Urothelium cell line (cell line): ENCODE measurements around the gene ZNF275.
"Not testable (repeated sequence)": the region's sequence is repeated elsewhere in the genome, so short reads cannot be mapped to it uniquely, and the experiment has no call there.

Experiments used
- DNase-seq: peaks from one replicate; pipeline ENCODE4 v3.0.0; 2011; ENCODE audit warnings: low spot score, mixed read lengths
- FAIRE-seq: peaks from 2 replicates; lab custom pipeline; 2011; peaks lifted over from hg19 to GRCh38; lab: Jason Lieb, UNC

ZNF275 gene

GRCh38 chrX:153382563-153383482, 48.9 kb downstream of the ZNF275 start:
- DNase-seq (no peak), FAIRE-seq (peak; percentile 97)

GRCh38 chrX:153384390-153384789, 50.4 kb downstream of the ZNF275 start:
- FAIRE-seq (no peak), DNase-seq (no peak)

- not testable (repeated sequence) for DNase-seq
- peak; percentile 52 for FAIRE-seq
Observed at GRCh38 chrX:153384973-153385372, 51.0 kb downstream of the ZNF275 start.

GRCh38 chrX:153386097-153386496, 52.1 kb downstream of the ZNF275 start:
- FAIRE-seq = no peak
- no peak for DNase-seq

- no peak for DNase-seq
Observed at GRCh38 chrX:153387345-153387744, 53.4 kb downstream of the ZNF275 start.

GRCh38 chrX:153387987-153388721, 54.2 kb downstream of the ZNF275 start:
- DNase-seq (no peak), FAIRE-seq (no peak)

More at GRCh38 chrX:153387345-153387744, 53.4 kb downstream of the ZNF275 start:
- FAIRE-seq = no peak

- FAIRE-seq (no peak), DNase-seq (no peak)
Observed at GRCh38 chrX:153388722-153389459, 54.9 kb downstream of the ZNF275 start.

GRCh38 chrX:153389460-153389768, 55.5 kb downstream of the ZNF275 start:
- FAIRE-seq, DNase-seq: not testable (repeated sequence)

- FAIRE-seq (no peak), DNase-seq (no peak)
Observed at GRCh38 chrX:153392642-153393321, 58.8 kb downstream of the ZNF275 start.

- DNase-seq (no peak), FAIRE-seq (no peak)
Observed at GRCh38 chrX:153394612-153395011, 60.7 kb downstream of the ZNF275 start.

GRCh38 chrX:153395613-153396319, 61.8 kb downstream of the ZNF275 start:
- FAIRE-seq (no peak), DNase-seq (no peak)

- FAIRE-seq (no peak), DNase-seq (no peak)
Observed at GRCh38 chrX:153396320-153397195, 62.6 kb downstream of the ZNF275 start.

GRCh38 chrX:153397256-153397960, 63.5 kb downstream of the ZNF275 start:
- DNase-seq (no peak), FAIRE-seq (no peak)

GRCh38 chrX:153398275-153398960, 64.5 kb downstream of the ZNF275 start:
- DNase-seq (no peak), FAIRE-seq (no peak)

- no peak for FAIRE-seq
Observed at GRCh38 chrX:153400146-153401132, 66.5 kb downstream of the ZNF275 start.

GRCh38 chrX:153401133-153401764, 67.3 kb downstream of the ZNF275 start, which contains the start of gene PNMA6E:
Gene PNMA6E (minus strand): TSS chrX:153401350. CDS start chrX:153398849, 2,501 bp downstream.
- no peak for FAIRE-seq
- no peak for DNase-seq

More at GRCh38 chrX:153400146-153401132, 66.5 kb downstream of the ZNF275 start:
- DNase-seq = peak; percentile 77
